Measurements from ENCODE around the gene CFAP53. TPM values are rescaled to one million over a fixed set of nuclear protein-coding genes. Genes with fewer than 3 reads are reported as not detected.

The CFAP53 gene
- total and polyA plus RNA-seq, 10 donors = 0.13 to 0.85 (median 0.46) TPM; not detected in 2

GRCh38 chr18:50218432-50219197 lies 47.7 kb downstream of the CFAP53 start:
- WGBS, 5 donors = 38 to 55% (median 43%) methylated on average over 7 of the region's 7 CpGs
- intact Hi-C loops (cut with DNase I; ENCODE audit: low total_unique reads) = no loop called here
- no peak overlapping the region for H3K27ac ChIP-seq
- H3K27me3 ChIP-seq (replicated peaks in 1 of 7) = peaks cover 0 to 25% (median 0%) of the 10 kb centered on the region in 7 donors
- H3K4me3 ChIP-seq = no peak overlapping the region
- no peaks in the 10 kb centered on the region for H3K4me1 ChIP-seq
- DNase-seq = no peak
- TF ChIP-seq POLR2AphosphoS5 (IDR thresholded peaks at IDR 0.05) = no peak
- peak in 8 of 11 experiments; percentile 27 to 54 (median 40) for TF ChIP-seq CTCF (IDR thresholded peaks at IDR 0.05 in 8 of 11, conservative IDR thresholded peaks at IDR 0.05 in 3 of 11)
- TF ChIP-seq POLR2A (IDR thresholded peaks at IDR 0.05) = no peak
- peaks cover 0 to 29% (median 20%) of the 10 kb centered on the region in 8 donors for H3K9me3 ChIP-seq
- H3K36me3 ChIP-seq = no peaks in the 10 kb centered on the region

GRCh38 chr18:50209311-50209710 lies 57.0 kb downstream of the CFAP53 start:
- 86 to 91% (median 90%) methylated on average over 4 of the region's 4 CpGs for WGBS, 5 donors
- Histone ChIP-seq H3K27ac (no peak overlapping the region), H3K4me1 (peaks cover 0 to under 1% (median 0%) of the 10 kb centered on the region in 6 donors), H3K4me3 (no peak overlapping the region), H3K27me3 (replicated peaks in 1 of 7) (peaks cover 0 to 48% (median 0%) of the 10 kb centered on the region in 7 donors), H3K36me3 (no peaks in the 10 kb centered on the region), H3K9me3 (no peaks in the 10 kb centered on the region)
- no peak for TF ChIP-seq POLR2A (IDR thresholded peaks at IDR 0.05)
- TF ChIP-seq CTCF (IDR thresholded peaks at IDR 0.05 in 8 of 11, conservative IDR thresholded peaks at IDR 0.05 in 3 of 11) = no peak
- no peak for TF ChIP-seq POLR2AphosphoS5 (IDR thresholded peaks at IDR 0.05)
- intact Hi-C loops (cut with DNase I; ENCODE audit: low total_unique reads) = no loop called here
- DNase-seq = no peak

- intact Hi-C loops (cut with DNase I; ENCODE audit: low total_unique reads) = no loop called here
- no peak for TF ChIP-seq POLR2AphosphoS5 (IDR thresholded peaks at IDR 0.05)
- no peak for TF ChIP-seq CTCF (IDR thresholded peaks at IDR 0.05 in 8 of 11, conservative IDR thresholded peaks at IDR 0.05 in 3 of 11)
- no peak for TF ChIP-seq POLR2A (IDR thresholded peaks at IDR 0.05)
- DNase-seq = no peak
- no peaks in the 10 kb centered on the region for H3K9me3 ChIP-seq
- peaks cover 0 to 9% (median 3%) of the 10 kb centered on the region in 6 donors for H3K4me1 ChIP-seq
- H3K27me3 ChIP-seq (replicated peaks in 1 of 7) = peaks cover 0 to 54% (median 8%) of the 10 kb centered on the region in 7 donors
- H3K36me3 ChIP-seq = no peaks in the 10 kb centered on the region
- H3K4me3 ChIP-seq = no peak overlapping the region
- 30 to 50% (median 38%) methylated on average over 1 of the region's 1 CpG for WGBS, 5 donors
- no peak overlapping the region for H3K27ac ChIP-seq
These were observed 58.6 kb downstream of the CFAP53 start for GRCh38 chr18:50207722-50208121.

- TF ChIP-seq POLR2A (IDR thresholded peaks at IDR 0.05) = no peak
- peak in 7 of 11 experiments; percentile 5 to 49 (median 40) for TF ChIP-seq CTCF (IDR thresholded peaks at IDR 0.05 in 8 of 11, conservative IDR thresholded peaks at IDR 0.05 in 3 of 11)
- TF ChIP-seq POLR2AphosphoS5 (IDR thresholded peaks at IDR 0.05) = no peak
- 23 to 27% (median 24%) methylated on average over 24 of the region's 24 CpGs for WGBS, 5 donors
- H3K4me1 ChIP-seq = peaks cover 0 to 9% (median 3%) of the 10 kb centered on the region in 6 donors
- DNase-seq = no peak
- peaks cover 0 to 60% (median 8%) of the 10 kb centered on the region in 7 donors for H3K27me3 ChIP-seq (replicated peaks in 1 of 7)
- no peak overlapping the region for H3K27ac ChIP-seq
- no peak overlapping the region for H3K4me3 ChIP-seq
- peaks cover 0 to 14% (median 3%) of the 10 kb centered on the region in 8 donors for H3K9me3 ChIP-seq
- intact Hi-C loops (cut with DNase I; ENCODE audit: low total_unique reads) = no loop called here
- H3K36me3 ChIP-seq = no peaks in the 10 kb centered on the region
These were observed 62.3 kb downstream of the CFAP53 start for GRCh38 chr18:50203801-50204604.
